Gastrocnemius medialis (tissue), 4 donors: Measurements from ENCODE around the gene EXOC3L2. TPM values are rescaled to one million over a fixed set of nuclear protein-coding genes. Genes with fewer than 3 reads are reported as not detected.

Experiments used
- ATAC-seq, 2 donors: fragments of 150-250 bp; one replicate each; pipeline ENCODE4 v1.9.1; 2016
- DNase-seq, 2 donors: peaks; one replicate each; pipeline ENCODE4 v3.0.0-alpha.2; 2019
- H3K27ac ChIP-seq, 4 donors: fragments of 200-600 bp; sonication (generic); 1 replicate in 1 of 4; 2 replicates in 3 of 4; pipeline ENCODE4 v1.5.1; 2016 to 2018; ENCODE audit warnings: mild to moderate bottlenecking in 2 of 4, moderate library complexity in 1 of 4
- H3K27me3 ChIP-seq, 3 donors: fragments of 200-600 bp; sonication (generic) in 2 of 3; 1 replicate in 1 of 3; 2 replicates in 2 of 3; pipeline versions ENCODE4 v1.5.1 to v1.6.0; 2016 to 2019; ENCODE audit warnings: mild to moderate bottlenecking in 1 of 3, moderate library complexity in 1 of 3
- H3K36me3 ChIP-seq, 2 donors: fragments of 200-600 bp; sonication (generic) in 1 of 2; one replicate each; pipeline ENCODE4 v1.5.1; 2017 to 2018
- H3K4me1 ChIP-seq, 2 donors: fragments of 200-600 bp; sonication (generic) in 1 of 2; one replicate each; pipeline ENCODE4 v1.5.1; 2016 to 2017; ENCODE audit warnings: mild to moderate bottlenecking in 2 of 2
- H3K4me3 ChIP-seq, 4 donors: fragments of 200-600 bp; sonication (generic) in 3 of 4; 1 replicate in 1 of 4; 2 replicates in 3 of 4; pipeline ENCODE4 v1.5.1; 2016 to 2019; ENCODE audit warnings: mild to moderate bottlenecking in 2 of 4
- H3K9me3 ChIP-seq, 3 donors: fragments of 200-600 bp; sonication (generic) in 2 of 3; 1 replicate in 1 of 3; 2 replicates in 2 of 3; pipeline ENCODE4 v1.5.1; 2016 to 2019
- POLR2A ChIP-seq, 2 donors: fragments of 450-650 bp; IDR thresholded peaks; one replicate each; pipeline ENCODE4 v1.6.1; 2017; ENCODE audit warnings: antibody characterized with exemption in 2 of 2, mild to moderate bottlenecking in 2 of 2, moderate library complexity in 2 of 2
- in situ Hi-C, 4 donors: fragments of 200-750 bp; cut with MboI; loops; one replicate each; pipeline versions ENCODE4 v1.15.0 to v1.8.0; 2017; ENCODE audit warnings: low sequenced_read_pairs in 4 of 4
- intact Hi-C: fragments of 100-400 bp; cut with DNase I; formaldehyde crosslinking; loops from one replicate; pipeline ENCODE4 v1.15.1; 2023; ENCODE audit warnings: low total_unique reads
- total RNA-seq, 4 donors: library from RNA; depleted of rRNA; stranded (reverse); fragments of >200 nt; gene quantifications; one replicate each; pipeline versions ENCODE4 v1.1.0 to v1.2.3, GENCODE V29; 2016
- TF ChIP-seq, protein P1 (sequence below), 5 experiments: fragments of 450-650 bp in 3 of 5; fragments of 200-600 bp in 2 of 5; sonication (generic) in 2 of 5; IDR thresholded peaks in 4 of 5; conservative IDR thresholded peaks in 1 of 5; 1 replicate in 4 of 5; 2 replicates in 1 of 5; pipeline ENCODE4 v1.5.1; 2016 to 2019; ENCODE audit warnings: antibody characterized with exemption in 5 of 5, mild to moderate bottlenecking in 3 of 5, moderate library complexity in 3 of 5

EXOC3L2 gene
- total RNA-seq, 4 donors from 2014 or later = 0.46 to 0.55 TPM; not detected in 2

DNA sequence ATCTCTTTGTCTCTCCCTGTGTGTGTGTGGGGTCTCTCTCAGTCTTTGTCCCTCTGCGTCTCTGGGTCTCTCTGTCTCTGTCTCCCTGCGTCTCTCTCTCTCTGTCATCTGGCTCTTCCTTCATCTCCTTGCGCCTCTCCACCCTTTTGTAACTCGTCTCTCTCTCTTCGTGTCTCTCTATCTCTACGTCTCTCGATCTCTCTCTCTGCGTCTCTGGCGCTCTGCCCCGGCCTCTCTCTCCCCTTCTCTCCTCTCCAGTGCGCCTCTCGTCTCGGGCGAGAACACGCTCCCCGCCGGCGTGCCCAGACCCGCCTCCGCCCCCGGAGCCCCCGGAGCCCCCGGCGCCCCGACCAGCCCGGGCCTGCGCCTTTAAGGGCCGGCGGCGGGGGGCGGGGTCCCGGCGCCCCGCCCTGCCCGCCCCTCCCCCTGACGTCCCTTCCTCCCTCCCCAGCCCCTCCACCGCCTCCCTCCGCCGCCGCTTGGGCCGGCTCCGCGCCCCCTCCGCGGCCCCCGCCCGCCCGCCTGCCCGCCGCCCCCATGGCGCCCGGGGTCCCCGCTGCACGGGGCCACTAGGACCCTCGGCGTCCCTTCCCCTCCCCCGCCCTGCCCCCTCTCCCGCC is 5.7 kb upstream of the EXOC3L2 start, which contains the start of gene MARK4:
Gene MARK4 (plus strand): TSS at position 440 of the 620 bp plus-strand sequence. CDS start 318 bp downstream, outside the sequence.
- ATAC-seq = peak; percentile 73 to 78
- TF ChIP-seq, protein P1, sequence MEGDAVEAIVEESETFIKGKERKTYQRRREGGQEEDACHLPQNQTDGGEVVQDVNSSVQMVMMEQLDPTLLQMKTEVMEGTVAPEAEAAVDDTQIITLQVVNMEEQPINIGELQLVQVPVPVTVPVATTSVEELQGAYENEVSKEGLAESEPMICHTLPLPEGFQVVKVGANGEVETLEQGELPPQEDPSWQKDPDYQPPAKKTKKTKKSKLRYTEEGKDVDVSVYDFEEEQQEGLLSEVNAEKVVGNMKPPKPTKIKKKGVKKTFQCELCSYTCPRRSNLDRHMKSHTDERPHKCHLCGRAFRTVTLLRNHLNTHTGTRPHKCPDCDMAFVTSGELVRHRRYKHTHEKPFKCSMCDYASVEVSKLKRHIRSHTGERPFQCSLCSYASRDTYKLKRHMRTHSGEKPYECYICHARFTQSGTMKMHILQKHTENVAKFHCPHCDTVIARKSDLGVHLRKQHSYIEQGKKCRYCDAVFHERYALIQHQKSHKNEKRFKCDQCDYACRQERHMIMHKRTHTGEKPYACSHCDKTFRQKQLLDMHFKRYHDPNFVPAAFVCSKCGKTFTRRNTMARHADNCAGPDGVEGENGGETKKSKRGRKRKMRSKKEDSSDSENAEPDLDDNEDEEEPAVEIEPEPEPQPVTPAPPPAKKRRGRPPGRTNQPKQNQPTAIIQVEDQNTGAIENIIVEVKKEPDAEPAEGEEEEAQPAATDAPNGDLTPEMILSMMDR (IDR thresholded peaks at IDR 0.05 in 4 of 5, conservative IDR thresholded peaks at IDR 0.05 in 1 of 5) = peak in 1 of 5 experiments; percentile 7
- peak; percentile 31 to 48 for TF ChIP-seq POLR2A (IDR thresholded peaks at IDR 0.05)
- peak; percentile 11 to 38 for DNase-seq
- peak within 1 kb of the TSS; percentile 76 to 89 (median 80) for H3K27ac ChIP-seq
- no peaks in the 10 kb centered on the region for H3K27me3 ChIP-seq
- in situ Hi-C loops = loop anchor here in 1 of 4 donors (5.0 kb wide), 1 partner anchor 86 kb away; no protein-coding TSS in a partner anchor
- peaks cover 23 to 26% of the 10 kb centered on the region in 2 donors for H3K4me1 ChIP-seq
- H3K4me3 ChIP-seq = peak within 1 kb of the TSS; percentile 80 to 91 (median 86)
- intact Hi-C loops = loop anchor here (1.0 to 5.0 kb wide), 3 partner anchors 72 to 159 kb away; partner anchors contain the start of genes BLOC1S3, PPP1R37 and TRAPPC6A
- no peaks in the 10 kb centered on the region for H3K9me3 ChIP-seq
- no peaks in the 10 kb centered on the region for H3K36me3 ChIP-seq

DNA sequence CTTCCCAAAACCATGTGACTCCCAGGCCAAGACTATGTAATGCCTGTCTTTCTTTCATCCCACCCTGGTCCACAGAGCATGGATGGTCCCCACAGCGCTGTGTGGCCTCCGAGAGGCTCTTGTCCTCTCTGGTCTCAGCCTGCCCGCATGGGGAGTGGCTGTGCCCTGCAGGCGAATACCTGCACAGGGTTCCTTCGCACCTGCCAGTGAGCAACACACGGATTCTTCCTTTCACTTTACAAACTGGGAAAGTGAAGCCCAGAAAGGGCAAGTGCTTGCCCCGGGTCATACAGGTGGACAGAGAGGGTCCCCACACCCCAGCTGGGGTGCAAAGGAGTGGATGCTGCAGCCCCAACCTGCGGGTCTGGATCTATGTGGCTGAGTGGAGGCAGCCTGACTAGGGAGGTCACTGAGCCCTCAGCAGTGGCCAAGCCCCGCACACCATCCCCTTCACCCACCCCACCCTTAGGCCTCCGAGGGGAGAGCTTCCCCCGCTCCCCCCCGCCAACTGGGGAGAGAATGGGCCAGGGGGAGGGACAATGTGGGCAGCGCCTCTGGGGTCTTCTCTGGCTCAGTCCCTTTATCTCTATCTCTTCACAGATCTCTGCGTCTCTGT is 5.1 kb upstream of the EXOC3L2 start:
- H3K4me1 ChIP-seq = peaks cover 23 to 26% of the 10 kb centered on the region in 2 donors
- no peaks in the 10 kb centered on the region for H3K36me3 ChIP-seq
- in situ Hi-C loops = loop anchor here in 1 of 4 donors (5.0 kb wide), 1 partner anchor 87 kb away; no protein-coding TSS in a partner anchor
- no peaks in the 10 kb centered on the region for H3K9me3 ChIP-seq
- no peaks in the 10 kb centered on the region for H3K27me3 ChIP-seq
- H3K4me3 ChIP-seq = peak overlapping the region; percentile 56 to 91 (median 72)
- no peak for DNase-seq
- intact Hi-C loops = loop anchor here (1.0 to 5.0 kb wide), 3 partner anchors 72 to 158 kb away; partner anchors contain the start of genes BLOC1S3, PPP1R37 and TRAPPC6A
- H3K27ac ChIP-seq = peak overlapping the region; percentile 70 to 89 (median 77)
- peak; percentile 10 to 18 for ATAC-seq
- TF ChIP-seq, protein P1 (IDR thresholded peaks at IDR 0.05 in 4 of 5, conservative IDR thresholded peaks at IDR 0.05 in 1 of 5) = no peak

DNA sequence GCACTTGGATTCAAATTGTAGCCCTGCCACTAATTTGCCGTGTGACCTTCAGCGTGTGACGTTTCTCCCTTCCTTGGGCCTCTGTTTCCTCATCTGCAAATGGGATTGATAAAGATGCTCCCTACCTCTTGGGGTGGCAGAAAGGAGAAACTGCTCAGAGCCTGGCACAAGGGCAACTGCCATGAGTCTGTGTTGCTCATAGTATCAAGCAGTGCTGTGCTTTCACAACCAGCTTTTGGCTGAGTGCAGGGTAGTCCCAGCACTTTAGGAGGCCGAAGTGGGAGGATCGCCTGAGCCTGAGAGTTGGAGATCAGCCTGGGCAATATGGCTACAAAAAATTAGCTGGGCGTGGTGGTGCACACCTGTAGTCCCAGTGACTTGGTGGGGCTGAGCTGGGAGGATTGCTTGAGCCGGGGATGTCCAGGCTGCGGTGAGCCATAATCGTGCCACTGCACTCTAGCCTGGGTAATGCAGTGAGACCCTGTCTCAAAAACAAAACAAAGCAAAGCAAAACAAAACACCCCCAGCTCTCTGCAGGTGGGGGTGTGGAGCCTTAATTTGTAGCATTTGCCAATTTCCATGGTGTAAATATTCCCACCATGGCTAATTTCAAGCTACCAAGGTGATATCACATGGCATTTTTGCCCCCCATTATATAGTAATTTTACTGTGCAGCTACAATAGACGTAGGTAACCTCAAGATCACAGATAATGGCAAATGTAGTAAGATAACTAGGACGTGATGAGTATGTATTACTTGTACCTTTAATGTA is 4.2 kb upstream of the EXOC3L2 start:
- Histone ChIP-seq H3K4me1 (peaks cover 23 to 26% of the 10 kb centered on the region in 2 donors), H3K27ac (no peak overlapping the region), H3K36me3 (no peaks in the 10 kb centered on the region), H3K4me3 (no peak overlapping the region), H3K27me3 (no peaks in the 10 kb centered on the region), H3K9me3 (no peaks in the 10 kb centered on the region)
- ATAC-seq (no peak), DNase-seq (no peak)
- TF ChIP-seq POLR2A (IDR thresholded peaks at IDR 0.05) = no peak
- TF ChIP-seq, protein P1 (IDR thresholded peaks at IDR 0.05 in 4 of 5, conservative IDR thresholded peaks at IDR 0.05 in 1 of 5) = no peak
- intact Hi-C loops (loop anchor here (1.0 to 5.0 kb wide), 5 partner anchors 52 to 157 kb away; partner anchors contain the start of genes BLOC1S3, NKPD1, PPP1R37 and TRAPPC6A), in situ Hi-C loops (loop anchor here in 2 of 4 donors (5.0 kb wide), 1 partner anchor 88 kb away; no protein-coding TSS in a partner anchor)

DNA sequence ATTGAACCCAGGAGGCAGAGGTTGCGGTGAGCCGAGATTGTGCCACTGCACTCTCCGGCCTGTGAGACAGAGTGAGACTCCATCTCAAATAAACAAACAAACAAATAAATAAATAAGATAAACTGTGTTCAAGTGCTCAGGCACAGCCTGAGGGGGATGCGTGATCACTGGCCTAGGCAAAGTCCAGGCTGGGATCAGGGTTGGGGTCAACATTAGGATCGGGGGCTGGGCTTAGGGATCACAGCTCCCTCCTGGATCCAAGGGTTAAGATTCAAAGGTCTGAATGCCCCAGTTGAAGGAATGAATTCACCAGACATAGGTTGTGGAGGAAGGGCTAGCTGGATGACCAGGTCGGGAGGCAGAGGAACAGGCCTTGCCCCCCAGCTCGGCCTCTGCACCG is 1.9 kb upstream of the EXOC3L2 start:
- Histone ChIP-seq H3K4me1 (peaks cover 9 to 16% of the 10 kb centered on the region in 2 donors), H3K4me3 (no peak overlapping the region), H3K27ac (no peak overlapping the region), H3K9me3 (no peaks in the 10 kb centered on the region), H3K27me3 (no peaks in the 10 kb centered on the region), H3K36me3 (no peaks in the 10 kb centered on the region)
- ATAC-seq = no peak
- no peak for DNase-seq
- in situ Hi-C loops (loop anchor here in 1 of 4 donors (5.0 kb wide), 1 partner anchor 90 kb away; no protein-coding TSS in a partner anchor), intact Hi-C loops (loop anchor here (5.0 kb wide), 2 partner anchors 50 to 85 kb away; partner anchors contain the start of gene NKPD1)
- TF ChIP-seq, protein P1 (IDR thresholded peaks at IDR 0.05 in 4 of 5, conservative IDR thresholded peaks at IDR 0.05 in 1 of 5) = no peak
- no peak for TF ChIP-seq POLR2A (IDR thresholded peaks at IDR 0.05)
